ENCODE data around the gene TEX38. TPM values are rescaled to one million over a fixed set of nuclear protein-coding genes. Genes with fewer than 3 reads are reported as not detected.
A peak's percentile ranks its signal among the peaks of the same experiment; 100 is the strongest.

The TEX38 gene
- total RNA-seq, 1 donor from 2014 or later = not detected

DNA sequence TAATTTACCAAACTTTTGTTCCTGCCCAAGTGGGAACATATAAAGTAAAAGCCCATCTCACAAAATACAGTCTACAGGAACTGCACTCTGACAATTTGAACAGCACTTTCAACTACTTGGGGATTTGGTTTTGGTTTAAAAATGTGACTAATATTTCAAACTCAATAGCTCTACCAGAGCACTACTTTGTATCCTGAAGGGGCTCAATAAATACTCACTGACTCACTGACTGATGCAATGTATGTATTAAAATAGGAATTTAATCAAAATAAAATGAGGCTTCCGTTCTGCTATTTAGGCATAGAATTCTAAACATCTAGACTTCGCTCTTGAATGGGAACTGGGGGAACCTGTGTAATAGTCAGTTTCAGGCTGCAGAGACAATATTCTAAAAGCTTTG is 25.4 kb downstream of the TEX38 start:
- Mint-ChIP-seq H3K27ac (ENCODE audit: unreplicated experiment) (peak overlapping the region; percentile 45), H3K9me3 (ENCODE audit: low read depth) (no peaks in the 10 kb centered on the region), H3K27me3 (ENCODE audit: low read depth) (no peaks in the 10 kb centered on the region), H3K4me1 (ENCODE audit: low read depth) (peaks cover 25% of the 10 kb centered on the region), H3K4me3 (ENCODE audit: unreplicated experiment) (no peak overlapping the region), H3K36me3 (ENCODE audit: low read depth) (peaks cover 12% of the 10 kb centered on the region)
- no peak for DNase-seq (ENCODE audit: low spot score)
- TF ChIP-seq, protein P1, sequence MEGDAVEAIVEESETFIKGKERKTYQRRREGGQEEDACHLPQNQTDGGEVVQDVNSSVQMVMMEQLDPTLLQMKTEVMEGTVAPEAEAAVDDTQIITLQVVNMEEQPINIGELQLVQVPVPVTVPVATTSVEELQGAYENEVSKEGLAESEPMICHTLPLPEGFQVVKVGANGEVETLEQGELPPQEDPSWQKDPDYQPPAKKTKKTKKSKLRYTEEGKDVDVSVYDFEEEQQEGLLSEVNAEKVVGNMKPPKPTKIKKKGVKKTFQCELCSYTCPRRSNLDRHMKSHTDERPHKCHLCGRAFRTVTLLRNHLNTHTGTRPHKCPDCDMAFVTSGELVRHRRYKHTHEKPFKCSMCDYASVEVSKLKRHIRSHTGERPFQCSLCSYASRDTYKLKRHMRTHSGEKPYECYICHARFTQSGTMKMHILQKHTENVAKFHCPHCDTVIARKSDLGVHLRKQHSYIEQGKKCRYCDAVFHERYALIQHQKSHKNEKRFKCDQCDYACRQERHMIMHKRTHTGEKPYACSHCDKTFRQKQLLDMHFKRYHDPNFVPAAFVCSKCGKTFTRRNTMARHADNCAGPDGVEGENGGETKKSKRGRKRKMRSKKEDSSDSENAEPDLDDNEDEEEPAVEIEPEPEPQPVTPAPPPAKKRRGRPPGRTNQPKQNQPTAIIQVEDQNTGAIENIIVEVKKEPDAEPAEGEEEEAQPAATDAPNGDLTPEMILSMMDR (IDR thresholded peaks at IDR 0.05) = no peak

DNA sequence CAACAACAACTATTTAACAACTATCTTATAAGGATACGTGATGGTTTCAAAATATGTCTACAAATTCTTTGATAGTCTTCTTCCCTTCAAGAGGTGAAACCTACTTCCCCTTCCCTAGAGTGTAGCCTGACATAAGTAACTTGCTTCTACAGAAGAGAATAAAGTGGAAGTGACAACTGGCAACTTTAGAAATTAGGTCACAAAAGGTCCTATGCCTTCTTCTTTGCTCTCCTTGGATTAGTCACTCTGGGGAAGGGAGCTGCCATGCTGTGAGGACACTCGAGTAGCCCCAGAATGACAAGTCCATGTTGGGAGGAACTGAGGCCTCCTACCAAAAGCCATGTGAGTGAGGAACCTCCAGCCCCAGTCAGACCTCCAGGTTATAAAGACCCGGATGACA is 28.0 kb downstream of the TEX38 start:
- H3K36me3 Mint-ChIP-seq (ENCODE audit: low read depth) = peaks cover 20% of the 10 kb centered on the region
- peaks cover 21% of the 10 kb centered on the region for H3K4me1 Mint-ChIP-seq (ENCODE audit: low read depth)
- DNase-seq (ENCODE audit: low spot score) = no peak
- TF ChIP-seq, protein P1 (IDR thresholded peaks at IDR 0.05) = no peak
- no peak overlapping the region for H3K27ac Mint-ChIP-seq (ENCODE audit: unreplicated experiment)
- no peaks in the 10 kb centered on the region for H3K27me3 Mint-ChIP-seq (ENCODE audit: low read depth)
- no peak overlapping the region for H3K4me3 Mint-ChIP-seq (ENCODE audit: unreplicated experiment)
- H3K9me3 Mint-ChIP-seq (ENCODE audit: low read depth) = no peaks in the 10 kb centered on the region

DNA sequence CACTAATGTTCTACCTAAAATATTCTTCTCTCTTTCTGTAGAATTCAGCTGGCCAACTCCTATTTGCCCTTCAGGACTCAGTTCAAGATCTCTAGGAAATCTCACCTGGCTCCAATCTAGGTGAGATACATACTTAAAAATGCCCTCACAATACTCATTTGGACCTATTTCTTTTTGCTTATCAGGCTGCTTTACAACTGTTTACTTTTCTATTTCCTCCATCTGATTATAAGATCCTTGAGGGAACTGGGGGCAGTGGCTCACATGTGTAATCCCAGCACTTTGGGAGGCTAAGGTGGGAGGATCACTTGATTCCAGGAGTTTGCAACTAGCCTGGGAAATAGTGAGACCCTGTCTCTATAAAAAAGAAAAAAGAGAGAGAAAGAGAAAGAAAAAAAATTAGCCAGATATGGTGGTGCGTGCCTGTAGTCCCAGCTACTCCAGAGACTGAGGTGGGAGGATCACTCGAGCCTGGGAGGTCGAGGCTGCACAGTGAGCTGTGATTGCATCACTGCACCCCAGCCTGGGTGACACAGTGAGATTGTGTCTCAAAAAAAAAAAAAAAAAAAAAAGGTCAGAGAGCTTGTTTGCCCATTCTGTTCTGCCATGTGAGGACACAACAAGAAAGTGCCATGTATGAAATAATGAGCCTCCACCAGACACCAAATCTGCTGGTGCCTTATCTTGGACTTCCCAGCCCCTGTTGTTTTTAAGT is 32.4 kb downstream of the TEX38 start:
- H3K9me3 Mint-ChIP-seq (ENCODE audit: low read depth) = no peaks in the 10 kb centered on the region
- TF ChIP-seq, protein P1 (IDR thresholded peaks at IDR 0.05) = no peak
- H3K27ac Mint-ChIP-seq (ENCODE audit: unreplicated experiment) = no peak overlapping the region
- DNase-seq (ENCODE audit: low spot score) = no peak
- peaks cover 29% of the 10 kb centered on the region for H3K36me3 Mint-ChIP-seq (ENCODE audit: low read depth)
- H3K4me3 Mint-ChIP-seq (ENCODE audit: unreplicated experiment) = no peak overlapping the region
- no peaks in the 10 kb centered on the region for H3K4me1 Mint-ChIP-seq (ENCODE audit: low read depth)
- H3K27me3 Mint-ChIP-seq (ENCODE audit: low read depth) = no peaks in the 10 kb centered on the region

DNA sequence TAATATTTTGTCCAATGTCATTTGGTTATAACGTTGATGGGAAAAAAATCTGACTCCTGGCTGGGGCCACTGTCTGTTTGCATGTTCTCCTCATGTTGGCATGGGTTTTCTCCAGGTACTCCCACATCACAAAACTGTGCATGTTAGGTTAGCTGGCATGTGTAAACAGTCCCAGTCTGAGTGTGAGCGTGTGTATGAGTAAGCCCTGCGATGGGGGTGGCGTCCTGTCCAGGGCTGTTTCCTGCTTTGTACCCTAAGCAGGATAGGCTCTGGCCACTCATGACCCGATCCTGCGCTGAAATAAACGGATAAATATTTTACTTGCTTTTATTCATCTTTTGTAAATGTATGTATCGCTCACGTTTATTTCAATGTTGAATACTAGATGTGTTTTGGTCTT is 33.8 kb downstream of the TEX38 start:
- DNase-seq (ENCODE audit: low spot score) = no peak
- H3K4me3 Mint-ChIP-seq (ENCODE audit: unreplicated experiment) = no peak overlapping the region
- no peaks in the 10 kb centered on the region for H3K27me3 Mint-ChIP-seq (ENCODE audit: low read depth)
- no peaks in the 10 kb centered on the region for H3K4me1 Mint-ChIP-seq (ENCODE audit: low read depth)
- H3K36me3 Mint-ChIP-seq (ENCODE audit: low read depth) = peaks cover 32% of the 10 kb centered on the region
- TF ChIP-seq, protein P1 (IDR thresholded peaks at IDR 0.05) = no peak
- no peak overlapping the region for H3K27ac Mint-ChIP-seq (ENCODE audit: unreplicated experiment)
- no peaks in the 10 kb centered on the region for H3K9me3 Mint-ChIP-seq (ENCODE audit: low read depth)

DNA sequence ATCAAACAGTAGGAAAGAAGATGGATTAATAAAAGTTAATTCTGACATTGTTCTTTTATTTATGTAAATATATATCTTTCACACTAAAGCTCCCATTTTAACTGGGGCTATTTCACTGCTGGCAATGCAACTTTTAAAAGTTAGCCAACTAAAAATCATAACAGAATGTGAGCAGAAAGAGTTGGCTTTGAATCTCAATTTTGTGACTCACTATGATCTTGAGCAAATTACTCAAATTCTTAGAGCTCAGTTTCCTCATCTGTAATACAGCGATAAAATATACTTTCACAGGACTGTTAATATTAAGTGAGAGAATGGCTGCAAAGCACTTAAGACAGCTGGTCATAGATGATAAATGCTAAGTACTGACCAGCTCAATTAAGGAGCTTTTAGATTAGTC is 36.5 kb downstream of the TEX38 start:
- Mint-ChIP-seq H3K36me3 (ENCODE audit: low read depth) (peaks cover 35% of the 10 kb centered on the region), H3K27ac (ENCODE audit: unreplicated experiment) (no peak overlapping the region), H3K4me1 (ENCODE audit: low read depth) (no peaks in the 10 kb centered on the region), H3K27me3 (ENCODE audit: low read depth) (no peaks in the 10 kb centered on the region), H3K4me3 (ENCODE audit: unreplicated experiment) (no peak overlapping the region), H3K9me3 (ENCODE audit: low read depth) (no peaks in the 10 kb centered on the region)
- TF ChIP-seq, protein P1 (IDR thresholded peaks at IDR 0.05) = no peak
- no peak for DNase-seq (ENCODE audit: low spot score)
